Suppressor macrophage treated with lipopolysaccharide for 4 hours (primary cell): Measurements from ENCODE around the gene DZIP1L.
"Not testable (repeated sequence)": the region's sequence is repeated elsewhere in the genome, so short reads cannot be mapped to it uniquely, and the experiment has no call there.

ENCODE experiments used
- DNase-seq: peaks from one replicate; pipeline ENCODE4 v3.0.0-alpha.2; 2020

The DZIP1L gene

GRCh38 chr3:138114988-138115971 lies at the start of gene DZIP1L:
TSS of gene DZIP1L (minus strand) at chr3:138115608. CDS start at chr3:138103971, 11,637 bp downstream.
- DNase-seq = peak; percentile 81

DNA sequence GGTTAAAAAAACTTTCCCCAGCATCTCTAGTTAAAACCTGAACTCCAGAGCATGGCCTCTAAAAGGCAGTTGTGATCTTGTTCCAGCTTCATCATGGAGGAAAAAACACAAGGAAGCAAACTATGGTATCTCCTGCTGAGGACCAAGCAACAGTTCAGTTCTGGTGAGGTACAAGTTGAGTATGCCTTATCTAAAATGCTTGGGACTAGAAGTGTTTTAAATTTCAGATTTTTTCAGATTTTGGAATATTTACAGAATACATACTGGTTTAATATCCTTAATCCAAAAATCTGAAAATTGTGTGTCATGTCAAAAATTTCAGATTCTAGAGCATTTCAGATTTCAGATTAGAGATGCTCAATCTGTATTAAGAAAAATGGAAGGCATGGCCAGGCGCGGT lies 49.7 kb upstream of the DZIP1L start:
- no peak for DNase-seq

- DNase-seq = no peak
These were observed 42.3 kb upstream of the DZIP1L start for GRCh38 chr3:138157743-138158142.

GRCh38 chr3:138154534-138154933 lies 39.1 kb upstream of the DZIP1L start:
- no peak for DNase-seq

GRCh38 chr3:138148503-138148902 lies 33.1 kb upstream of the DZIP1L start:
- DNase-seq = peak; percentile 40

GRCh38 chr3:138142181-138142580 lies 26.8 kb upstream of the DZIP1L start:
- DNase-seq = not testable (repeated sequence)

DNA sequence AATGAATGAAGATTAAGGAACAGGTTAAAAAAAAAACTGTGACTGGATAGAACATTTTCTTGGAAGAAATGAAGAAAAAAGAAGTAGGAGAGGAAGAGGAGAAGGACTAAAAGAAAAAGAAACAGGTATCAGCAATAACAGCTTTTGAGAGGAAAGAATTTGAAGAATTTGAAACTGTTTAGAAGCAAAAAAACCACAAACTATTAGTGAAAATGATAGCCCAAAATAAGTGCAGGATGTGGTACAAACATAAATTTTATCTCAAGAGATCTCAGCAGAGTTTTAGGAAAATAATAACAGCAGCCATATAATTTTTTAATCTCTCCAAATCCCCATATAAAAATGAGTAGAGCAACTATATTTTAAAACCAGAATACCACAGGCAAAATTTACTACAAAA lies 25.5 kb upstream of the DZIP1L start:
- no peak for DNase-seq

GRCh38 chr3:138139691-138140090 lies 24.3 kb upstream of the DZIP1L start:
- DNase-seq = peak; percentile 46

DNA sequence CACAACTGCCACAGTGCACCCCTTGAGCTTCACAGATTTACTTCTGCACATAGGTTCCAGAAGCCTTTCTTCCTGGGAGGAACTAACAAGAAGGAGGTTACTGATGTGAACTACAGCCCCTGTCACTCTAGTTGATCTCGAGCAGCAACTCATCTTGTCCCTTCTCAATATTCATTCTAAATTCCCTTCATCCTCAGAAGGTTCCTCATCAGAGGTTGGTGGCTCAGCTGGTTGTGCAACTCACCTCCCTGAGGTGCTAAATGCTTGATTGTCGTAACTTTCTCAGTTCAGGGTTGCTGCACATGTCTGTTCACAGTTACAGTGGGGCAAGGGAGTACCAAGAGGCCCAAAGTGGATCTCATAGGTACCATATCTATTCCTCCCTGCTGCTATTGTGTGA lies 22.5 kb upstream of the DZIP1L start:
- DNase-seq = peak; percentile 38

DNA sequence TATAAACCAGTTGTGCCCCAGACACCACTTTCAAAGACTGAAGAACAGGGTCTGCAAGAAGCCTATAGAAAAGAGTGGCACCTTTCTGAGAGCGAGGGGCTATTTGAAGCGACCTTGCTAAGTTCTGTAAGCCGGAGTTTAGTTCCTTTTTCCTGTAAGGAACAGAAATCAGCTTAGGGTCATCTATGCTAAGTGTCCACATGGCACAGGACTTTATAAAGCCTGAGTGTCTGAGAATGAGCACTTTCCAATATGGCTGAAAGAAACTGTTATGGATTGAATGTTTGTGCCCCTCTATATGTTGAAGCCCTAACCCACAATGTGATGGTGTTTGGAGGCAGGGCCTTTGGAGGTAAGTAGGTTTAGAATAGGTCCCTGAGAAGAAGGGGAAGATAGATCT lies 20.8 kb upstream of the DZIP1L start:
- DNase-seq = peak; percentile 64

DNA sequence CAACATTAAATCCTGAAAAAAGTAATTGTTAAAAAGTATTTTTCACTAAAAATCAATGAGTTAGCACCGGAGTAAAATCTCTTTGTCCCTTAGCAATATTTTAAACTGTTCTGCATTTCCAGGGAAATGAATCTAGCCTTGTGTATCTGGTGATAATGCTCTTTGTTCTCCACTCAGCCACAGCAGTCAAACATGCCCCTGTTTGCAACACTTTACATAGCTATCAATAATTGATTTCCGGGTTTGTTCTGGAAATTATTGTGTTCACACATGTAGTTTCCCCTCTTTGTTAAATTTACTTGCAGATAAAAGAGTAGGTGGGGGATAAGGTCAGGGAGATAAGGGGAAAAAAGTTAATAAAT lies 20.4 kb upstream of the DZIP1L start:
- DNase-seq = no peak

GRCh38 chr3:138135146-138135832 lies 19.9 kb upstream of the DZIP1L start:
- DNase-seq = peak; percentile 60

- DNase-seq = no peak
These were observed 16.8 kb upstream of the DZIP1L start, which contains the start of gene A4GNT for GRCh38 chr3:138132239-138132638. TSS of gene A4GNT (minus strand) at chr3:138132390. CDS start at chr3:138131256, 1,134 bp downstream.

DNA sequence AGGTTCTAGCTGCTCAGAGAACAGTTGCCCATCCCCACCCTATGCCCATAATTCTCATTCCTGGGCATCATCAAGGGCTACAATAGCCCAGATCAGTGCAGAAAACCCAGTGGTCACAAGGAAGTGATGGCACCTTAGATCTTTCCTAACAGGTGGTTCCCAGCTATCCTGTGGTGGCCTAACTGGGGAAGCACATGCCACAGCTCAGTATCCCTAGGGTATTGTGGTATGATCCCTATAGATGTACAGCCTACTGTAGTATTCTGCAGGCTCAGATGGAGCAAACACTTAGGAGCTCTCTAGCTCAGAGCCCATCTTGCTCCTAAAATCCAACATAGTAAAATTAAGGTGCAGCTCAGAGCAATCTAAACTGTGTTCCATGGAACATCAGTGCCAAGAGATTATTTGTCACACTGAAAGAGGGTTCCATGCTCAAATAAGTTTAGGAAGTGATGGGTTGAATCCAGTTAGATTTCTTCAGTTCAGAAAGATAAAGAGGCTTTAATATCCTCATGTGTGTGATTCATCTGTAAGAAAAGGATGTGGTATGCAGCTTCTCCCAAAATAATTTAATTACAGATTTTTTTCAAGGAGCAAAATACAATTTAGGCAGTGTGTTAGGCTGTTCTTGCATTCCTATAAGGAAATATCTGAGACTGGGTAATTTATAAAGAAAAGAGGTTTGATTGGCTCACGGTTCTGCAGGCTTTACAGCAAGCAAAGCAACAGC lies 12.4 kb upstream of the DZIP1L start:
- no peak for DNase-seq

- peak; percentile 94 for DNase-seq
These were observed 10.3 kb upstream of the DZIP1L start for GRCh38 chr3:138125548-138126221.

GRCh38 chr3:138124706-138125355 lies 9.4 kb upstream of the DZIP1L start:
- peak; percentile 78 for DNase-seq

DNA sequence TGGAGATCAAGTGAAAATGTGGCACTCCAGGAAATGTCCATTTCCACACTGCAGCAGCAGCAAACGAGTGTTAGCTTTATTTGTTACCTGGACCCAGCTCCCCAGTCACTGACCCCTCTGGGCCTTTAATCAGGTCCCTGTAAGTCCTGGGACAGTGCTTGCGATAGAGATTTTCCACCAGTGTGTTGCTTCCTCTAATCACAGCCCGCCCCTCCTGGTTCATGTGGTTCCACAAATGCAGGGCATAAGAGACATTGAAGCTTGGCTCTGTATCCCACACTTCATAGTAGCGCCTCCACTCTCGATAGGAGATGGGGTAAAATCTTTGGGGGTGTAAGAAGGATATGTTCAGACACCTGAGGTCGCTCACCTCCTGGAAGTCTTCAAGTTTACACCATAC lies 8.8 kb upstream of the DZIP1L start:
- DNase-seq = peak; percentile 48

DNA sequence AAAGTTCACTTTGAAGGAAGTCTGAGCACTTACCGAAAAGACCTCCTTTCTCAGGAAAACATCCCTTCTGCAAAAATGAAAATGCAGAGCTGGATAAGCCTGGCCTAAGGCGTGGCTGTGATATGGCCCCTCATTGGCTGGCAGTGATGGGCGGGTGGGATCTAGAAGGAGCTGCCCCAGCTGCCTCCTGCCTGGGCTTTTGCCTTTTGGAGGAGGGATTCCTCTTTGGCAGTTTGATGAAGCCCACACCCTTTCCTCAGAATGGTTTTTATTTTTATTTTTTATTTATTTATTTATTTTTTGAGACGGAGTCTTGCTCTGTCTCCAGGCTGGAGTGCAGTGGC lies 4.0 kb upstream of the DZIP1L start:
- no peak for DNase-seq

DNA sequence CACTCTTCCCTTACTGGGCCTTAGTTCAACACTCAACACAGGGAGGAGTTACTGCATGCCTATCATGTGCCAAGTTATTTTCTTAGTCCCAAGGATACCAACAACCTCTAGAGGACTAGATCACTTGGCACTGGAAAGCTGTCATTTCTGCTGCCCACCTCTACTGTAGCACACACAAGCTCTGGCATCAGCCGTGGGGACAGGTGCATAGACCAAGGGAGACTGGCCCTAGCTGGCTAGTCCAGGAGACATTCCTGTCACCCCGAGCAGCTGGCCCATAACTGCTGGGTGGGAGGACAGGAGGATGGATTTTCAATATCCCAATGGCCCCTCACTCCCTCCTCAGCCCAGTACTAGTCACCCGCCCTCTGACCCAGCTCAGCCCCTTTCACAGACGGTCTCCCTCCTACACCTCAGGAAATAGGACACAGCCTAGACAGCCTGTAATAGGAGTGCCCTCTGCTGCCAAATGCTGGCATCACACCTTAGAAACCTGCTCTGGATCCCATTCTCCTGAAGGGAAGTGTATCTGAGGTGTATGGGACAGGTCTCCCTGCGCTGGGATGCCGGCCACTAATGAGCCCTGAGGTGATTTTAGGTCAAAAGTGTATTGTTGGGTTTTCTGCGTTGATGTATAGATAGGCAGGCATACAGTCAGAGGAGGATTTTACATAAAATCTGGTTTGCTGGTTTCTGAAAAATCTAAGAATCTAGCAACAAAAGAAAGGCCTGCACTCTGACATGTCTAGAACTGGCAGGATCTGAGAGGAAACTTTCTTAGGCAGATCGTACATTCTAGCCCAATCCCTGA lies 3.4 kb upstream of the DZIP1L start:
- DNase-seq = peak; percentile 75

DNA sequence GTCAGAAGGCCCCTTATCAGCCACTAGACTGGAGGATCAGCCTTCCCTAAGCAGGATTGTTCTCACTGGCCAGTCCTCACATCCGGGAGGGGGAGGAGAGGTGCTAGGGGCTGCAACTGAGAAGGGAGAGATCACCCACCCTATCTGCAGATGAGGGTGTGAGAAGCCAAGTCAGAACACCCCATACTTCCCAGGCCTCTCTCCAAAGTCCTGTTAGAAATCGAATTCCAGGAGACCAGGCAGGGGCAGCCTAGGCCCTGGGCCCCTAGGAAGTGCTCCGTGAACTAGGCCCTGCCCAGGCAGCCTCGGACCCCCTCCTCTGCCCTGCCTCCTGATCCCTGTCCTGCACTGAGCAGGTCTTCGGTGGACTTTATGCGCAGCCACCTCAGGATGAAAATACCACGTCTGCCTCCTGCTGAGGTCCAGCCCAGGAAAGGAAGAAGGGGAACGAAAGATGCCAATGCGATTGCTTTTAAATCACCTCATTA lies 933 bp downstream of the DZIP1L start:
- DNase-seq = no peak

GRCh38 chr3:138113326-138113725 lies 2.1 kb downstream of the DZIP1L start:
- no peak for DNase-seq
